NOMO-1 (cell line): ENCODE results near the gene DOCK3.
"Not testable (repeated sequence)": the region's sequence is repeated elsewhere in the genome, so short reads cannot be mapped to it uniquely, and the experiment has no call there.

ENCODE experiments used
- DNase-seq, 2 experiments: peaks; one replicate each; lab custom pipeline; 2025; ENCODE audit not compliant: unreplicated experiment in 2 of 2; lab: John Stamatoyannopoulos, UW

The DOCK3 gene

DNA sequence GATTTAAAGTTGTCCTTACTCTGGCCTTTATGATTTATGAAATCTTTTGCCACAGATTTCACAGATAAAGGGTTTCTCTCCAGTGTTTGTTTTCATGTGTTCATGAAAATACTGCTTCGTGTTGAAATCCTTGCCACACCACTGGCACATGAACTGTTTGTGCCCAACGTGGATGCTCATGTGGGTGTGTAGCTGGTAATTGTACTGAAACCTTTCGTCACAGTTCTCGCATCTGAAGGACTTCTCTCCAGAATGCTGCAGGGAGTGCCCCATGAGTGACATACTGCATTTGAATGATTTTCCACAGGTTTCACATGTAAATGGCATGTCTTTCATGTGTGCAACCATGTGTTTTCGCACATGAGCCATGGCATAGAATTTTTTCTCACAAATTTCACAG lies 111.9 kb downstream of the DOCK3 start:
- DNase-seq, result no peak

GRCh38 chr3:50790894-50791293 lies 116.2 kb downstream of the DOCK3 start:
- not testable (repeated sequence) for DNase-seq

DNA sequence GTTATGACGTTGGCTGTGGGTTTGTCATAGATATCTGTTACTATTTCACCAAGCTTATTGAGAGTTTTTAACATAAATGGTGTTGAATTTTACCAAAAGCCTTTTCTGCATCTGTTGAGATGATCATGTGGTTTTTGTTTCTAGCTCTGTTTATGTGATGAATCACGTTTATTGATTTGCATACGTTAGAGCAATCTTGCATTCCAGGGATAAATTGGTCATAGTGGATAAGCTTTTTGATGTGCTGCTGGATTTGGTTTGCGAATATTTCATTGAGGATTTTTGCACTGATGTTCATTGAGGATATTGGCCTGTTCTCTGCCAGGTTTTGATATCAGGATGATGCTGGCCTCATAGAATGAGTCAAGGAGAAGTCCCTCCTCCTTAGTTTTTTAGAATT lies 117.8 kb downstream of the DOCK3 start:
- no peak for DNase-seq

- not testable (repeated sequence) for DNase-seq
These were observed 129.1 kb downstream of the DOCK3 start for GRCh38 chr3:50803805-50804204.

- DNase-seq, result not testable (repeated sequence)
These were observed 129.6 kb downstream of the DOCK3 start for GRCh38 chr3:50804376-50804775.

DNA sequence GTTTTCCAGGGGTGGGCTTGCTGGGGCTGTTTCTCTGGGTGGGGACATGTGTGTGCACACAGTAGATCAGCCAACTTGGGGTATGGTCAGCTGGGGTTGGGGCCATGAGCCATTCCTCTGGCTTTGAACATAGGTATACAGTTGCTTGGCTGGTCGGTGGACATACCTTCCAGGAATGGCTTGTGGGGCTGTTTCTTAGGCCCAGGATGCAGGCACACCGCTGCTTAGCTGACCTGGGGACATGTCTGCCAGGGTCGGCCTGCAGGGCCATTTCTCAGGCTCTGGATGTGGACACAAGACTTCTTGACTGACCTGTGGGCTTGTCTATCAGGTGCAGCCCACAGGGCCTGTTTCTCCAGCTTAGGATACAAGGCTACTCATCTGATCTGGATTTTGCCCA lies 130.6 kb downstream of the DOCK3 start:
- no peak for DNase-seq

- DNase-seq, result no peak
These were observed 131.3 kb downstream of the DOCK3 start for GRCh38 chr3:50806031-50806430.

DNA sequence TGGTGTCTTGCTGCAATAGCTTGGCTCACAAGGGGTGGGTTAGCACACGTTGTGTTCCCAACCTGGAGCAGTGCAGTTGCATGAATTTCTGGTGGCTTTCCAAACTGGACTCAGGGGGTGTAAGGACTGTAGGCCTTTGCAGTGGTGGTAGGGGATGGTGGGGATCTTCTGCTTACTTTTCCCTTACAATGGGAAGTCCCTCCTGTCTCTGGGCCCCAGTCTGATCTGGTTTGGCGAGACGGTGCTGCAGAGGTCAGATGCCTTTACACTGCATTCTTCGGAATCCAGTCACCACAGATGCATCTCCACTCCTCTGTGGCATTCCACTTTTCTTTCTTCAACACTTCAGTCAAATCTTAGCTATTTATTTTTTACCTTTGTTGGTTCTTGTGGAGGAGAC lies 132.1 kb downstream of the DOCK3 start:
- no peak for DNase-seq

DNA sequence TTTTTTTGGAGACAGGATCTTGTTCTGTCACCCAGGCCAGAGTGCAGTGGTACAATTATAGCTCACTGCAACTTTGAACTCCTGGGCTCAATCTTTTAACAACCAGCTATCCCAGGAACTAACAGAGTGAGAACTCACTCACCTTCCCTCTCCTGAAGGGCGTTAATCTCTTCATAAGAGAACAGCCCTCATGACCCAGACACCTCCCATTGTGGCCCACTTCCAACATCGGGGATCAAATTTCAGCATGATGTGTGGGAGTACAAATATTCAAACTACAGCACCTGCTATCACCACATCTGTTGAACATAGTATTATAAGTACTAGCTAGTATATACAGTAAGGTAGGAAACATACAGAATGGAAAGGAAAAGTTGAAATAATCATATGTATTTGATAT lies 132.5 kb downstream of the DOCK3 start:
- no peak for DNase-seq

DNA sequence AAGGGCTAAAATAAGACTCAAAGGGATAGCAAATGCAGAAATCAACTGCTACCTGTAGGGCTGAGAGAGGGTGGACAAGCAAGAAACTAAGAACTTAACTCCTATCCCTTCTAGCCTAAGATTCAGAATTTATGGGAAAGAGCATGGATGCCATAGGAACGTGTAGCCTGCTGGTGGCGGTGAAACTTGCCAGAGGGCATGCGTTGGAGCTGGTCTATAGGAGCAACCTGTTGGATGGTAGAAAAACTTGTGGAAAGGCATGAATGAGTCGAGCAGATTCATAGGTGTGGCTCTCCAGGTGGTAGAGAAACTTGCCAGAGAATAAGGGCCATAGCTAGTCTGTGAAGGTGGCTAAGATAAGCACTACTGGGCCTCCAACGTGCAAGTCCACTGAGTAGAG lies 137.2 kb downstream of the DOCK3 start:
- no peak for DNase-seq

GRCh38 chr3:50815844-50816243 lies 141.1 kb downstream of the DOCK3 start:
- DNase-seq, result no peak

DNA sequence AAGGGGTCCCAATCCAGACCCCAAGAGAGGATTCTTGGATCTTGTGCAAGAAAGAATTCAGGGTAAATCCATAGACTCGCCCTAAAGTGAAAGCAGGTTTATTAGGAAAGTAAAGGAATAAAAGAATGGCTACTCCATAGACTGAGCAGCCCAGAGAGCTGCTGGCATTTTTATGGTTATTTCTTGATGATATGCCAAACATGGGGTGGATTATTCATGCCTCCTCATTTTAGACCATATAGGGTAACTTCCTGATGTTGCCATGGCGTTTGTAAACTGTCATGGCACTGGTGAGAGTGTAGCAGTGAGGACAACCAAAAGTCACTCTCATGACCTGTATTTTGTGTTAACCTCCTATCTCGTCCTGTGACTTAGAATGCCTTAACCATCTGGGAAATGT lies 142.2 kb downstream of the DOCK3 start:
- no peak for DNase-seq

DNA sequence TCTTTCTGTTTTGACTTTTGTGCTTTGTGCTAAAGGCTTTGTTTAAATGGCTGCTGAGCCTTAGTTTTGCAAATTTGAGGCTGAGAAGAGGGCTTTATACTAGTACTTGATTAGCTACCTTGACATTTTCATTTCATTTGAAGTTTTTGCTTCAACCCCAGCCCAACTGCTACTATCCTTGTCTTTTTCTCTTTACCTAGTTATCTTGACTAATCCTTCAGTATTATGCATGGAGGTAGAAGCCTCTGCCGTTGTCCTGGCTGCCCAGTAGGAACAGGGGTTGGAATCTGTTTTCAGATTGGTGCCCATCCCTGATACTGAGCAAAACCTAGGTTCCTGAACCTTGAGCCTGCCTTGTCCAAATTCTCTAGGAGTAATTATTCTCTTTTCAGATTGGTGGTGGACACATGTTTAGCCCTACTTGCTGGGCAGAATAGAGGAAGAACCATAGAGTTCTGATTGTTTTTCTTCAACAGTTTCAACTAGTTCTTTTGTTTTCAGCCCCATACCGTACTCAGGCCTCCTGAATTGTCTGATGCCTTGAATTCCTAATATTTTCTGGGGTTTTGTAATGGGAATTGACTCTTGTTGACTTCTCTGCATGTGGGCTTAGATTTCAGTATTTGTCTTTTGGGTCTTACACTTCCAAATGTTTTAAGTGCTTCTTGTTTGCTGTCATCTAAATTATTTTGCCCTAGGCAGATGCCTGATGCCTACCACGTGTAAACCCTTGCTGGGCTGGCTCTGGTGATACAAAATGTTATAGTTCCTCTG lies 143.2 kb downstream of the DOCK3 start:
- no peak for DNase-seq

- no peak for DNase-seq
These were observed 145.2 kb downstream of the DOCK3 start for GRCh38 chr3:50819882-50820281.

DNA sequence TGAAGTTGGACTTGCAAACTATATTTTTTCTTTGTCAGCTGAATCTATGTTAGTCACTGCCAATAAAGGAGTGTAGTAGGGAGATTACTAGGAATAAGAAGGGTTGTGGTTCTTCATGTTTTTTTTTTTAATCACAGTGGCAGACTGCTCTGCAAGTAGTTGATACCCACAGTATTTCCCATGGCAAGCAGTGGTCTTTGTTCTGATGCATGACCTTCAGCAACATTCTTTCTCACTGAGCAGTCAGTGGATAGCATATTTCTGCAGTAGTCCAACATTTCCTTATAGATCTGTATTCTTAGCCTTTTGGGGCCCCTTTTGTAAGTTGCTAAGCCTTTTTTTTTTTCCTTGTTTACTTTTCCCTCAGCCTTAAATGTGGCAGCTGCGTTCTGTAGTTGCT lies 151.1 kb downstream of the DOCK3 start:
- no peak for DNase-seq

- DNase-seq, result no peak
These were observed 155.7 kb downstream of the DOCK3 start for GRCh38 chr3:50830451-50830850.

DNA sequence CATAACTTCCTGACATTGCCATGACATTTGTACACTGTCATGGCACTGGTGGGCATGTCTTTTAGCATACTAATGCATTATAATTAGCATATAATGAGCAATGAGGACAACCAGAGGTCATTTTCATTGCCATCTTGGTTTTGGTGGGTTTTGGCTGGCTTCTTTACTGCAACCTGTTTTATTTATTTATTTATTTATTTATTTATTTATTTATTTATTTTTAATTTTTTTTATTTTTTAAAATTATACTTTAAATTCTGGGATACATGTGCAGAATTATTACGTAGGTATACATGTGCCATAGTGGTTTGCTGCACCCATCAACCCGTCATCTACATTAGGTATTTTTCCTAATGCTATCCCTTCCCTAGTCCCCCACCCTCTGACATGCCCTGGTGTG lies 156.3 kb downstream of the DOCK3 start:
- DNase-seq, result not testable (repeated sequence)

- no peak for DNase-seq
These were observed 166.3 kb downstream of the DOCK3 start for GRCh38 chr3:50840983-50841489.

DNA sequence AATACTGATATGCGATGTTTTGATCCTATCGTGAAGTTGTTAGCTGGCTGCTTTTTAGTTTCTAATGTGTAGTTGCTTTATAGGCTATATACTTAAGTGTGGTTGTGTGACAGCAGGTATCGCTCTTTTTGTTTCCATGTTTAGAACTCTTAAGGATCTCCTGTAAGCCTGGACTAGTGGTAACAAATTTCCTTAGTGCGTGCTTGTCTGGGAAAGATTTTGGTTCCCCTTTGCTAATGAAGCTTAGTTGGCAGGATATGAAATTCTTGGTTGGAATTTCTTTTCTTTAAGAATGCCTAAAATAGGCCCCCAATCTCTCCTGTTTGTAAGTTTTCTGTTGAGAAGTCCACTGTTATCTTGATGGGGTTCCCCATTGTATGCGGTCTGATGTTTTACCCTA lies 173.6 kb downstream of the DOCK3 start:
- no peak for DNase-seq

DNA sequence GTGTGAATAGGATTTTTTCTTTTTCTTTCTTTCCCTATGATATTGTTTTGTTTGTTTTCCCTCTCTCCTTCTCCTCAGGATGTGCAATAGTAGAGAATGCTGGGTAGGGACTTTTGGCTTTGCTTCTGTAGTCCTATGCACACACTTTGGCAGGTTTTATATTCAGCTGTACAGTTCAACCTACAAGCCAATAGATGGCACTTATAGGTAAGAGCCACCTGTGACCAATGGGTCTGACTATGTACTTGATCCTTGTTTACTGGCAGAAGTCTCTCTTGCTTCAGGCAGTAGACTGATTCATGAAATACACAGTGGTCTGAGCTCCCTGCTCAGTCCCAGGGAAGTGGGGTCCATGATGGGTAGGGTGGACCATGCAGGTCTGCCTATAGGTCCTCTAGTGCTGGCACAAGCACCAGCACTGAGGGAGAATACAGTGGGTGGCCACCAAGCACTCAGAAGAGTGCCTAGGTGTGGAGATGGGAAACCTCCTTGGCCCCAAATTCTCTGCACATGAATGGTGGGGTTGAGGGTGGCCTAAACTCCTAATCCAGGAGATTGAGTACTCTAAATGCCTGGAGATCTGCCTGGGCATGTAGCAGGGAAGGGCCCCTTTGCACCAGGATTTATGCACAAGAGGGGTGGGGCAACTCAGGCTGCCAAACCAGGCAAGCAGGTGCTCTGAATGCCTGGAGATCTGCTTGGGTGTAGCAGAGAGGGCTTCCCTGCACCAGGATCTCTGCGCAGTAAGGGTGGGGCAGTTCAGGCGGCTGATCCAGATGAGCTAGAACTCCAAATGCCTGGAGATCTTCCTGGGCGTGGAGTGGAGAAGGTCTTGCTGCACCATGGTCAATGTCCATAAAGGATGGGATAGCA lies 176.1 kb downstream of the DOCK3 start:
- DNase-seq, result no peak

- no peak for DNase-seq
These were observed 179.2 kb downstream of the DOCK3 start for GRCh38 chr3:50853936-50854335.

GRCh38 chr3:50862221-50862620 lies 187.5 kb downstream of the DOCK3 start:
- DNase-seq, result no peak
